Stomach smooth muscle (tissue), 2 donors: ENCODE measurements around the gene EXO1.
A peak's percentile ranks its signal among the peaks of the same experiment; 100 is the strongest.

ENCODE experiments used
- H3K27ac ChIP-seq: one replicate; pipeline ENCODE4 v1.7.0; 2013; ENCODE audit warnings: mild to moderate bottlenecking, low read length, inconsistent platforms
- H3K27me3 ChIP-seq, 2 donors: one replicate each; pipeline ENCODE4 v1.7.0; 2013; ENCODE audit warnings: low read length in 2 of 2; ENCODE audit not compliant: insufficient read depth in 2 of 2, control insufficient read depth in 1 of 2
- H3K36me3 ChIP-seq, 2 donors: one replicate each; pipeline ENCODE4 v1.7.0; 2013; ENCODE audit warnings: low read length in 2 of 2; ENCODE audit not compliant: control insufficient read depth in 2 of 2, insufficient read depth in 2 of 2
- H3K4me1 ChIP-seq: one replicate; pipeline ENCODE4 v1.7.0; 2013; ENCODE audit warnings: low read length; ENCODE audit not compliant: control insufficient read depth, insufficient read depth
- H3K4me3 ChIP-seq, 2 donors: one replicate each; pipeline ENCODE4 v1.7.0; 2013; ENCODE audit warnings: low read length in 2 of 2
- H3K9ac ChIP-seq, 2 donors: one replicate each; pipeline ENCODE4 v1.7.0; 2013; ENCODE audit warnings: low read length in 2 of 2, mild to moderate bottlenecking in 1 of 2
- H3K9me3 ChIP-seq, 2 donors: one replicate each; pipeline ENCODE4 v1.7.0; 2013; ENCODE audit warnings: low read length in 2 of 2; ENCODE audit not compliant: control insufficient read depth in 2 of 2
- donor health status: healthy.
- donor health status: Pancreatic carcinoma.

Gene EXO1

DNA sequence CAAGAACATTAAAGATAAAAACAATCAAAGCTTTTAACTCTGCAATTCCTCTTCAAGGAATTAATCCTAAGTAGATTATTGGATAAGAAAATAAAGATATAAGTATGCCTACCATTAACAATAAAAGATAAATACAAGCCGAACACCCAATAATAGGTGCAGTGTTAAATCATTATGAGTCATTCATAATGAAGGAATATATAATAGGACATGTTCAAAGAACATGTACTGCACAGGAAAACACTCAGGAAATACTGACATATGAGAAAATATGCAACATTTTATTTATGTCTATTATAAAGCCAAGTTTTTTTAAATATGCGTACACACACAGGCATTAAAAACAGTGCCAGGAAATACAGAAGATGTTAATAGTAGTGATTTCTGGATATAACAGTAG is 11.1 kb upstream of the EXO1 start:
- no peaks in the 10 kb centered on the region for H3K36me3 ChIP-seq
- no peak overlapping the region for H3K9ac ChIP-seq
- H3K4me3 ChIP-seq: no peak overlapping the region
- H3K4me1 ChIP-seq: no peaks in the 10 kb centered on the region
- H3K27me3 ChIP-seq: peaks cover 0 to 3% of the 10 kb centered on the region in 2 donors
- H3K9me3 ChIP-seq: no peaks in the 10 kb centered on the region
- H3K27ac ChIP-seq: no peak overlapping the region

DNA sequence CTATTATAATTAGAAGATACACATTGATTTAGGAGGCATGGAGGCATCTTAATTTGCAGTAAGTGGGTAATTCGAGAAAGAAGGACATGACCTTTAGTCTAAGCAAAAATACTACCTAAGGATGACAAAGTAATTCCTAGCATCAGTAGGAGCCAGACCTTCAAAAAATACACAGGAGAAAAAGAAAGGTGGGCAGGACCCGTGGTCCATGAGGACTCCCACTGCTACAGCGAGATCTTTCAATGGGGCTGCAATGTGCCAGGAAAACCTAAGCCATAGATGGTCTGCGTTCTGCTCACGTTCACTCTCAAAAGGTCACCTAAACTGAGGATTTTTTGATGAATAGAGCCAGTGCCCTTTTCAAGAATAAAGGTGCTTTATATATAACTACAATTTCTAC is 10.6 kb upstream of the EXO1 start:
- Histone ChIP-seq H3K4me3 (no peak overlapping the region), H3K36me3 (no peaks in the 10 kb centered on the region), H3K4me1 (no peaks in the 10 kb centered on the region), H3K27ac (no peak overlapping the region), H3K9me3 (no peaks in the 10 kb centered on the region), H3K9ac (no peak overlapping the region), H3K27me3 (peaks cover 0 to 3% of the 10 kb centered on the region in 2 donors)

DNA sequence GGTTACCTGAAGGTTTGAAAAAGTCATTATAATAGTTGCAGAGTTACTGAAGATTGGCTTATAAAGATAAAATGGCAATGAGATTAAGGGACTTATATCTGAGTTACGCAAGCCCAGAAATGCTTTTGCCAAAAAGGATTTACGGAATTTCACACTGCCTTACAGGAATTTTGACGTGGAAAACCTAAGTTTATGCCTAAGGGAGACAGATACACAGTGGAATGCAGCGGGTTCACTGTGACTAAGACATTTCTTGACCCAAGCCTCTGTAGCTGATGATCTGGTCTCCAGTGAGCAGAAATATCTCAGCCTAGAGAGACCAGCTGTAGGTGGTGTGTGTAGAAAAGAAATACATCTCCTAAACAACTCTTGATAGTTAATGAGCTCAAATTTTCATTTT is 10.1 kb upstream of the EXO1 start:
- Histone ChIP-seq H3K9me3 (no peaks in the 10 kb centered on the region), H3K4me1 (no peaks in the 10 kb centered on the region), H3K27ac (no peak overlapping the region)

DNA sequence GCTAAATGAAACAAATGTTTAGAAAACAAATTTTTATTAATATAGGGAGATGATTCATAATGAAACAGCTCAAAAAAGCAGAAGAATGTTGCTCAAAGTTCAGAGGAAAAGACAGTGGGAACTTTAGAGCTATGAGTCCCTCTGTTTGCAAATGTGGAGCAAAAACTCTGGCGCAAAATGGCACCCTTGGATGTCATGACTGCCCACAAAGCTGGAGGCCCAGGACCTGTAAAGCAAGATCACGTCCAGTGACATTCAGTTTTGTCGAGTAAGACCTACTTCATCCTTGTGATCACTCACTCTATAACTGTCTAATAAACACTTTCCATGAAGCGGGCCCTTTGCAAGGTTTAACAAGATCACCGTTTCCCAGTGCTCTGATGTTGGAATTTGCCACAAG is 9.1 kb upstream of the EXO1 start:
- H3K4me1 ChIP-seq: no peaks in the 10 kb centered on the region
- H3K9me3 ChIP-seq: no peaks in the 10 kb centered on the region
- no peaks in the 10 kb centered on the region for H3K36me3 ChIP-seq
- no peak overlapping the region for H3K9ac ChIP-seq
- no peak overlapping the region for H3K27ac ChIP-seq
- peaks cover 0 to 3% of the 10 kb centered on the region in 2 donors for H3K27me3 ChIP-seq
- H3K4me3 ChIP-seq: no peak overlapping the region

More for the DNA sequence above, 10.1 kb upstream of the EXO1 start:
- Histone ChIP-seq H3K27me3 (peaks cover 0 to 3% of the 10 kb centered on the region in 2 donors), H3K36me3 (no peaks in the 10 kb centered on the region), H3K9ac (no peak overlapping the region), H3K4me3 (no peak overlapping the region)

DNA sequence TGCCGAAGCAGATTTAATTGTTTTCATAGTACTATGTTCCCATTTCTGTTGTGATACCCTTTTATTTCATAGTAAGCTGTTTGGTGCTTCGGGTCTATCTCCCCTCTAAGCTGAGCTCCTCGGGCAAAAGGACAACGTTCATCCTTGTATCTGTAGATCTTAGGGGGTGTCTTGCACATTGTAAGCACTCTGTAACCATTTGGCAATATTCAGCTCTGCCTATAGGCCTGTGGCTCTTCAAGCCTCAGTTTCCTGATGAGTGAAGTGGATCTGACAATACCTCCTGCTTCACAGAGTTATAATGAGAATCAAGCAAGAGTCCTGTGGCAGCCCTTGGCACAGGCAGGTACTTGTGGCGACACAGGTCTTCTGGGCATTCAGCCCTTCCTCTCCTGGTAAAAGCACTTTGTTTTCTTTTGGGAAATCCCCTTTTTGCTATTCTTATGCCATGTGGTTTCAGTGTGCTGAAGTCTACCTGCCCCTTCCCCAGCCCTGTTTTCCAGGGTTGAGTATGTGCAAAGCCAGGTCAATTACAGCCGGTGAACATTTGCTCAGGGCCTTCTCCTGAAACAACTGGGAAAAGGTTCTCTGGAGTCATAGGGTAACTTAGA is 8.5 kb upstream of the EXO1 start:
- H3K27me3 ChIP-seq: no peaks in the 10 kb centered on the region
- H3K4me3 ChIP-seq: no peak overlapping the region
- H3K9me3 ChIP-seq: no peaks in the 10 kb centered on the region
- H3K27ac ChIP-seq: no peak overlapping the region
- H3K4me1 ChIP-seq: no peaks in the 10 kb centered on the region
- no peaks in the 10 kb centered on the region for H3K36me3 ChIP-seq
- H3K9ac ChIP-seq: no peak overlapping the region

DNA sequence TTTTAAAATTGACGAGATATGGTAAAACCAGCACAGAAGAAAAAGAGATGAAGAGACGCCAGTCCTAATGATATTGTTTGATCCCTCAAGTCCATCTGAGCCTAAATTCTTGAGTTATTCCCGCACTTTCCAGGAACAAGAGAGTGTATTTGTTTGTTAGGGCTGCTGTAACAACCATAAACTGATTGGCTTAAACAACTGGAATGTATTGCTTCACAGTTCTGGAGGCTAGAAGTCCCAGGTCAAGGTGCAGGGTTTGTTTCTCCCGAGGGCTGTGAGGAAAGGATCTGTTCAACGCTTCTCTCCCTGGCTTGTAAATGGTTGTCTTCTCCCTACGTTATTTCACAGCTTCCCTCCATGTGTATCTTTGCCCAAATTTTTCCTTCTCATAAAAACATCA is 7.8 kb upstream of the EXO1 start:
- Histone ChIP-seq H3K4me3 (no peak overlapping the region), H3K9me3 (no peaks in the 10 kb centered on the region), H3K27me3 (no peaks in the 10 kb centered on the region), H3K4me1 (no peaks in the 10 kb centered on the region), H3K27ac (no peak overlapping the region), H3K9ac (no peak overlapping the region), H3K36me3 (no peaks in the 10 kb centered on the region)

DNA sequence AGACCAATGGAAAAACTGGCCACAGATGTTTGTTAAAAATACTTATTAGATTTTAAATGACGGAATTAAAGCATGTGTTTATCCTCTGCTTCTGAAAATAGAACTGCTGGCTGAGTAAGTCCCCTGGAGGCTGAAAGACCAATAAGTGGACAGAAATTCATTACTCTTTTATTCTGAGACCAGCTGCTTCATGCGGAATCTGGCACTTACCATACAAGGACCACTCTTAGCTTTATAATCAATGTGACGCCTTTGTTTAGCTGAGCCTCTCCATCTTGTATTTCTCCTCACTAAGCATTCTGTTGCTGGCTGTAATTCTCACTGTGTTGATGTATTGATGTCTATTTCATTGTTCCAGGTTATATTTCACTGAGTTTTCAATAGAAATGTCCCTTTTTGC is 6.3 kb upstream of the EXO1 start:
- Histone ChIP-seq H3K27ac (no peak overlapping the region), H3K27me3 (no peaks in the 10 kb centered on the region)

DNA sequence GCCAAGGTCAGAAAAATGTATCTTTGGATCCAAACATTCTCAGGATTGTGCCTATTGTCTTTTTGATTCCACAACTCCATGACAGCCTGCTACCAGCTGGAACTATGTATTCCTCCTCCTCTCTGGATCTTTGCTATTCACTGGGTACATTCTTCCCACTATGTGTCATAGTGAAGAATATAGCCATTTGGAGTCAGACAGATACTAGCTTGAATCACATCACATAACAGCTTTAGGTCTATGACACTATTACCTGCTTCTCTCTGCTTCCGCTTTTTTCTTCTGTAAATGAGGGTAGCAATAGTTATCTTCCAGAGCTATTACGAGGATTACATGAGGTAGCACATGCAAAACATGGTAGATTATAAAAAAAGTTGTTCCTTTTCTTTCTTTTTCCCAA is 5.4 kb upstream of the EXO1 start:
- Histone ChIP-seq H3K27ac (no peak overlapping the region), H3K9ac (no peak overlapping the region), H3K27me3 (no peaks in the 10 kb centered on the region), H3K36me3 (no peaks in the 10 kb centered on the region), H3K4me1 (no peaks in the 10 kb centered on the region), H3K9me3 (no peaks in the 10 kb centered on the region), H3K4me3 (no peak overlapping the region)

More for the DNA sequence above, 6.3 kb upstream of the EXO1 start:
- H3K9ac ChIP-seq: no peak overlapping the region
- no peaks in the 10 kb centered on the region for H3K36me3 ChIP-seq
- H3K4me3 ChIP-seq: no peak overlapping the region
- H3K4me1 ChIP-seq: no peaks in the 10 kb centered on the region
- H3K9me3 ChIP-seq: no peaks in the 10 kb centered on the region

DNA sequence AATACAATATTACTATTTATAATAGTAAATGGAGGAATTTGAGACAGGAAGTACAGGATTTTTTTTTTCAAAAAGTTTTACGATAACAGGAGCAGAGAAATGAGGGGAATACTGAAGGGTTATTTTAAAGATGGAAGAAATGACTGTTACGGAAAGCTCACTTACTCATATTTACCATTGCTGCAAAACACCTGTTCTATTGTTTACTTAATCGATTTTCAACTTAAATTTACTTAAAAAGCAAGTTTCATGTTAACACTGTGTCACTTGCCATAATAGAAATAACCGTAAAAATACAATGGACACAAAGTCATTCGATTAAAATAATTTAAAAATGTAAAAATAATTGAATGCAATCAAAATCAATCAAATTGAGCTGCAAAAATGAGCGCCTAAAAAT is 3.4 kb upstream of the EXO1 start:
- H3K27me3 ChIP-seq: no peaks in the 10 kb centered on the region
- H3K36me3 ChIP-seq: no peaks in the 10 kb centered on the region
- H3K27ac ChIP-seq: no peak overlapping the region
- no peaks in the 10 kb centered on the region for H3K9me3 ChIP-seq
- H3K4me1 ChIP-seq: peaks cover 6% of the 10 kb centered on the region
- no peak overlapping the region for H3K9ac ChIP-seq
- H3K4me3 ChIP-seq: no peak overlapping the region

DNA sequence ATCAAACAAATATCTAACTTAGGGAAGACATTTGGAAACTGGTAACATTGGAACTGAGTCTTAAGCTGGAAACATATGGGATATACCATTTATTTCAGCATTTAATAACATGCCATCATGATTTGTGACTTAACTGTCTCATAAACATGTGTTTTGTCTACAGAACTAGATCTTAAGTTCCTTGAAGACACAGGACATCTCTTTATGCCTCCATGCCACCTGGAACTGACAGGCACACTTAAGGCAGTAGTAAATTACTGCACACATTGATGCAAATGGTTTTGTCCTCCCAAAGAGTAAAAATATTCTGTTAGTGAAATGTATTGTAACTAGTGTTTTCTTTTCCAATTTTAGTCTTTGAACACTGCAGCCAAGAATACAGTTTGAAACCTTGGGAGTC is 1.6 kb upstream of the EXO1 start:
- H3K9ac ChIP-seq: no peak overlapping the region
- H3K9me3 ChIP-seq: no peaks in the 10 kb centered on the region
- H3K4me1 ChIP-seq: peaks cover 6% of the 10 kb centered on the region

DNA sequence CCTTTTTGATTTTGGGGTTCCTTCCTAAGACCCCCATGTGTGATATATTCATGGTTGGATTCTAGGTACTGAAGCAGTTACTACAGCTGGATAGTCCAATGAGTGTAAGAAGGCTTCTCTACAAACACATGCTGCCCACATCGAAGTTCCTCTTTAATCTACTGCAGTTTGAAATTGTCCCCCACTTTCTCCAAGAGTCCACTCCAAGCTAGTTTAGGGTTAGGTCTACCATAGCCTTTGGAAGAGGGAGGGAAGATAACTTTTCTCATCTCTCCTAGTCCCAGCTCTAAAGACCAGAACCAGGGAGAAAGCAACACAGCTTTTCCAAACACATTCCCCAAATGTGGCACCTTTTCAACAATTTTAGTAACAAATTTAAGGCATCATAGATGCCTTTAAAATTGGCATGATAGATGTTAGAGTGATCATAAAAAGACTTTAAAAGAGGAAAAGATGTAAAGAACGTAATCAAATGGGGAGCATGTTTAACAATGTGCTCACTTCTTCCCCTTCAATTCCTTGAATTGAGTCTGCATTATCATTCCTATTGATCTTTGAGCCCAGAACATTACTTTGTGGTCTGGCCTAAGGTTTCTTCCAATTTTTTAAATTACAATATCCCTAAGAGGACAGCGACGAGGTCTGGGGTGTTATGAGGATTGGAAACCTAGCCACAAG is 1.0 kb upstream of the EXO1 start:
- peak overlapping the region in 1 of 2 donors; percentile 61 for H3K9ac ChIP-seq
- no peaks in the 10 kb centered on the region for H3K27me3 ChIP-seq
- H3K27ac ChIP-seq: peak overlapping the region; percentile 96
- H3K9me3 ChIP-seq: no peaks in the 10 kb centered on the region
- H3K4me1 ChIP-seq: peaks cover 6% of the 10 kb centered on the region
- peak overlapping the region in 1 of 2 donors; percentile 94 for H3K4me3 ChIP-seq
- H3K36me3 ChIP-seq: no peaks in the 10 kb centered on the region

More for the DNA sequence above, 1.6 kb upstream of the EXO1 start:
- Histone ChIP-seq H3K27me3 (no peaks in the 10 kb centered on the region), H3K27ac (no peak overlapping the region), H3K4me3 (no peak overlapping the region), H3K36me3 (no peaks in the 10 kb centered on the region)
